Esophagus squamous epithelium (tissue), 5 donors: ENCODE measurements around the gene TUBGCP2. TPM values are rescaled to one million over a fixed set of nuclear protein-coding genes. Genes with fewer than 3 reads are reported as not detected.

Experiments
- DNase-seq: peaks from one replicate; lab custom pipeline; 2025; lab: John Stamatoyannopoulos, UW
- H3K27ac ChIP-seq, 4 donors: fragments of 200-600 bp; sonication (generic); one replicate each; pipeline ENCODE4 v1.5.1; 2016 to 2019; ENCODE audit warnings: mild to moderate bottlenecking in 1 of 4
- H3K27me3 ChIP-seq, 4 donors: fragments of 200-600 bp; sonication (generic); 1 replicate in 3 of 4; 2 replicates in 1 of 4; pipeline versions ENCODE4 v1.5.1 to v1.6.0; 2017 to 2021; ENCODE audit warnings: antibody characterized with exemption in 1 of 4
- H3K36me3 ChIP-seq, 3 donors: fragments of 200-600 bp; sonication (generic); one replicate each; pipeline ENCODE4 v1.5.1; 2016 to 2019
- H3K4me1 ChIP-seq, 3 donors: fragments of 200-600 bp; sonication (generic); one replicate each; pipeline ENCODE4 v1.5.1; 2017 to 2019
- H3K4me3 ChIP-seq, 4 donors: fragments of 200-600 bp; sonication (generic); 1 replicate in 3 of 4; 2 replicates in 1 of 4; pipeline ENCODE4 v1.5.1; 2016 to 2019; ENCODE audit warnings: mild to moderate bottlenecking in 2 of 4, moderate library complexity in 1 of 4
- H3K9me3 ChIP-seq, 3 donors: fragments of 200-600 bp; sonication (generic); one replicate each; pipeline ENCODE4 v1.5.1; 2016 to 2019
- CTCF ChIP-seq, 6 experiments: fragments of 450-650 bp in 4 of 6; fragments of 200-600 bp in 2 of 6; sonication (generic) in 2 of 6; IDR thresholded peaks; one replicate each; pipeline ENCODE4 v1.5.1; 2016 to 2019; ENCODE audit warnings: antibody characterized with exemption in 6 of 6, mild to moderate bottlenecking in 4 of 6, moderate library complexity in 4 of 6
- POLR2A ChIP-seq, 4 donors: fragments of 450-650 bp; IDR thresholded peaks; one replicate each; pipeline ENCODE4 v1.6.1; 2017; ENCODE audit warnings: antibody characterized with exemption in 4 of 4, mild to moderate bottlenecking in 4 of 4, moderate library complexity in 3 of 4
- WGBS, 2 donors: methylation state at CpG; one replicate each; pipeline ENCODE4 v1.1.5; 2018; 5-methylcytosine and 5-hydroxymethylcytosine counted together
- intact Hi-C: fragments of 100-400 bp; cut with DNase I; formaldehyde crosslinking; loops from one replicate; pipeline ENCODE4 v1.15.0; 2022
- total RNA-seq, 4 donors: library from RNA; depleted of rRNA; stranded (reverse); fragments of >200 nt; gene quantifications; one replicate each; pipeline ENCODE4 v1.1.0, GENCODE V29; 2016
- donor health status: DM: yes; HTN: yes; CAD: no.

Gene TUBGCP2
- total RNA-seq, 4 donors from 2014 or later: 28.4 to 44.4 (median 38.9) TPM

GRCh38 chr10:133279326-133280226, 29.1 kb downstream of the TUBGCP2 start:
- TF ChIP-seq POLR2A (IDR thresholded peaks at IDR 0.05) (no peak), CTCF (IDR thresholded peaks at IDR 0.05) (no peak)
- DNase-seq: no peak
- 72 to 85% methylated on average over 3 to 10 of the region's 24 CpGs for WGBS, 2 donors
- Histone ChIP-seq H3K4me1 (peaks cover 19 to 51% (median 20%) of the 10 kb centered on the region in 3 donors), H3K27me3 (peaks cover 0 to 31% (median 5%) of the 10 kb centered on the region in 4 donors), H3K36me3 (peaks cover 21 to 62% (median 43%) of the 10 kb centered on the region in 3 donors), H3K4me3 (no peak overlapping the region), H3K27ac (peak overlapping the region in 3 of 4 donors; percentile 59 to 71 (median 69)), H3K9me3 (no peaks in the 10 kb centered on the region)
- intact Hi-C loops: no loop called here

- H3K36me3 ChIP-seq: peaks cover 15 to 54% (median 34%) of the 10 kb centered on the region in 3 donors
- peak; percentile 44 for DNase-seq
These were observed 30.0 kb downstream of the TUBGCP2 start for GRCh38 chr10:133278577-133279265.

GRCh38 chr10:133277993-133278576, 30.6 kb downstream of the TUBGCP2 start:
- DNase-seq: no peak
- Histone ChIP-seq H3K4me1 (peaks cover 19 to 61% (median 20%) of the 10 kb centered on the region in 3 donors), H3K4me3 (no peak overlapping the region), H3K27me3 (peaks cover 0 to 39% (median 6%) of the 10 kb centered on the region in 4 donors), H3K27ac (peak overlapping the region in 3 of 4 donors; percentile 25 to 71 (median 69)), H3K9me3 (no peaks in the 10 kb centered on the region), H3K36me3 (peaks cover 10 to 47% (median 28%) of the 10 kb centered on the region in 3 donors)
- TF ChIP-seq POLR2A (IDR thresholded peaks at IDR 0.05): no peak
- TF ChIP-seq CTCF (IDR thresholded peaks at IDR 0.05): no peak
- 41 to 53% methylated on average over 4 to 10 of the region's 12 CpGs for WGBS, 2 donors
- intact Hi-C loops: no loop called here

More at GRCh38 chr10:133278577-133279265, 30.0 kb downstream of the TUBGCP2 start:
- peaks cover 0 to 38% (median 6%) of the 10 kb centered on the region in 4 donors for H3K27me3 ChIP-seq
- H3K9me3 ChIP-seq: no peaks in the 10 kb centered on the region
- WGBS, 2 donors: 39 to 45% methylated on average over 2 to 7 of the region's 19 CpGs
- H3K27ac ChIP-seq: peak overlapping the region; percentile 7 to 71 (median 64)
- TF ChIP-seq CTCF (IDR thresholded peaks at IDR 0.05) (no peak), POLR2A (IDR thresholded peaks at IDR 0.05) (peak in 1 of 4 donors; percentile 17)
- no peak overlapping the region for H3K4me3 ChIP-seq
- peaks cover 19 to 58% (median 20%) of the 10 kb centered on the region in 3 donors for H3K4me1 ChIP-seq
- intact Hi-C loops: no loop called here

- Histone ChIP-seq H3K4me1 (peaks cover 19 to 61% (median 20%) of the 10 kb centered on the region in 3 donors), H3K27me3 (peaks cover 0 to 39% (median 6%) of the 10 kb centered on the region in 4 donors), H3K4me3 (no peak overlapping the region), H3K27ac (peak overlapping the region in 1 of 4 donors; percentile 71), H3K36me3 (peaks cover 4 to 41% (median 21%) of the 10 kb centered on the region in 3 donors), H3K9me3 (no peaks in the 10 kb centered on the region)
- 75 to 81% methylated on average over 7 of the region's 25 CpGs for WGBS, 2 donors
- TF ChIP-seq CTCF (IDR thresholded peaks at IDR 0.05) (no peak), POLR2A (IDR thresholded peaks at IDR 0.05) (no peak)
- intact Hi-C loops: no loop called here
- DNase-seq: no peak
These were observed 31.2 kb downstream of the TUBGCP2 start for GRCh38 chr10:133277277-133277992.
